ENCODE measurements around the gene SYNE2.
A peak's percentile ranks its signal among the peaks of the same experiment; 100 is the strongest.

- TF ChIP-seq CTCF (IDR thresholded peaks at IDR 0.05; ENCODE audit: low read depth, low read length) (peak; percentile 1), POLR2A (IDR thresholded peaks at IDR 0.05; ENCODE audit: extremely low read depth, insufficient read length) (no peak), MAX (IDR thresholded peaks at IDR 0.05; ENCODE audit: low read depth, low read length) (no peak), MYC (IDR thresholded peaks at IDR 0.05; ENCODE audit: low read depth, low read length) (no peak)
Observed at GRCh38 chr14:64208261-64208660, 355.5 kb downstream of the SYNE2 start.

All from NB4 (cell line).